Cardiac fibroblast (primary cell): ENCODE measurements around the gene BOC.

Source experiments
- DNase-seq, 2 donors: peaks; one replicate each; pipeline versions ENCODE4 v3.0.0 to v3.0.0-alpha.2; 2010; ENCODE audit warnings: low read depth in 2 of 2
- H3K4me3 ChIP-seq, 2 donors: replicated peaks in 1 of 2; 1 replicate in 1 of 2; 2 replicates in 1 of 2; pipeline ENCODE4 v1.5.1; 2011; ENCODE audit warnings: low read depth in 2 of 2, low read length in 2 of 2, mild to moderate bottlenecking in 2 of 2, moderate library complexity in 1 of 2
- CTCF ChIP-seq: IDR thresholded peaks from one replicate; pipeline ENCODE4 v1.5.1; 2011; ENCODE audit warnings: low read depth, mild to moderate bottlenecking, low read length, inconsistent platforms

Gene BOC

GRCh38 chr3:113265231-113265630 lies 53.9 kb downstream of the BOC start:
- DNase-seq = no peak
- no peak overlapping the region for H3K4me3 ChIP-seq
- TF ChIP-seq CTCF = no peak

DNA sequence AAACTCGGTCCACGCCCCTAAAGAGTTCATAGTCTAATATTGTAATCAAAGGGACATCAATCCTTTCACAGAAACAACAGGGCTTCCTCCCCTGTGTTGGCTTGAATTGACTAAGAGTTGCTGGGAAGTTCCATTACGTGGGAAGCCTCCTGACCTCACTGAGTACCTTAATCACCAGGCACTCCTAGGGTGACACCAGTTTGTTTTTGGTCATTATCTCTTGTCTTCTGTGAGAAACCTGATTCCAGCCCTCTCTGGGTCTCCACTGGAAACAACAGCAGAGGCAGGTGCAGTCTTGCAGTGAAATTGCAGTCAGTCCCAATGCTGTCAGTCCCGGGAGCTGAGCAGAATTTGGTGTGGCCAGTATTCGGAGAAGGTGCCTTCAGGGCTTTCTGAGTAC lies 55.4 kb downstream of the BOC start:
- no peak for DNase-seq
- no peak for TF ChIP-seq CTCF

GRCh38 chr3:113268311-113268710 lies 57.0 kb downstream of the BOC start:
- H3K4me3 ChIP-seq = no peak overlapping the region
- no peak for DNase-seq
- no peak for TF ChIP-seq CTCF

More for the DNA sequence above, 55.4 kb downstream of the BOC start:
- H3K4me3 ChIP-seq = no peak overlapping the region

- no peak for DNase-seq
- H3K4me3 ChIP-seq = no peak overlapping the region
- TF ChIP-seq CTCF = no peak
These were observed 57.6 kb downstream of the BOC start for GRCh38 chr3:113268942-113269341.

- no peak overlapping the region for H3K4me3 ChIP-seq
- TF ChIP-seq CTCF = no peak
- DNase-seq = no peak
These were observed 58.3 kb downstream of the BOC start for GRCh38 chr3:113269661-113270060.

- DNase-seq = no peak
- TF ChIP-seq CTCF = no peak
- no peak overlapping the region for H3K4me3 ChIP-seq
These were observed 58.7 kb downstream of the BOC start for GRCh38 chr3:113270068-113270467.

GRCh38 chr3:113270786-113271185 lies 59.4 kb downstream of the BOC start:
- no peak overlapping the region for H3K4me3 ChIP-seq
- no peak for TF ChIP-seq CTCF
- DNase-seq = no peak
